Effector memory CD4-positive, alpha-beta T cell (primary cell): ENCODE results near the gene MAT2B.
A peak's percentile ranks its signal among the peaks of the same experiment; 100 is the strongest.

Source experiments
- DNase-seq, 3 donors: peaks; one replicate each; pipeline ENCODE4 v3.0.0-alpha.2; 2020
- H3K27ac ChIP-seq: 2 replicates; pipeline ENCODE4 v1.7.0; 2013; ENCODE audit warnings: mild to moderate bottlenecking, low read length, moderate library complexity; ENCODE audit not compliant: insufficient read depth, poor library complexity, severe bottlenecking
- H3K27me3 ChIP-seq: replicated peaks from 2 replicates; pipeline ENCODE4 v1.7.0; 2013; ENCODE audit warnings: mild to moderate bottlenecking, low read length; ENCODE audit not compliant: insufficient read depth, control insufficient read depth, poor library complexity, severe bottlenecking
- H3K36me3 ChIP-seq: 2 replicates; pipeline ENCODE4 v1.7.0; 2013; ENCODE audit warnings: mild to moderate bottlenecking, low read length, moderate library complexity; ENCODE audit not compliant: control insufficient read depth, insufficient read depth
- H3K4me1 ChIP-seq: 2 replicates; pipeline ENCODE4 v1.7.0; 2013; ENCODE audit warnings: low read length, mild to moderate bottlenecking; ENCODE audit not compliant: control insufficient read depth, insufficient read depth, poor library complexity, severe bottlenecking
- H3K4me3 ChIP-seq: 2 replicates; pipeline ENCODE4 v1.7.0; 2013; ENCODE audit warnings: low read length, low read depth, mild to moderate bottlenecking; ENCODE audit not compliant: insufficient read depth, poor library complexity, severe bottlenecking
- H3K9me3 ChIP-seq: 2 replicates; pipeline ENCODE4 v1.7.0; 2013; ENCODE audit warnings: mild to moderate bottlenecking, low read length, moderate library complexity; ENCODE audit not compliant: control insufficient read depth

MAT2B gene

DNA sequence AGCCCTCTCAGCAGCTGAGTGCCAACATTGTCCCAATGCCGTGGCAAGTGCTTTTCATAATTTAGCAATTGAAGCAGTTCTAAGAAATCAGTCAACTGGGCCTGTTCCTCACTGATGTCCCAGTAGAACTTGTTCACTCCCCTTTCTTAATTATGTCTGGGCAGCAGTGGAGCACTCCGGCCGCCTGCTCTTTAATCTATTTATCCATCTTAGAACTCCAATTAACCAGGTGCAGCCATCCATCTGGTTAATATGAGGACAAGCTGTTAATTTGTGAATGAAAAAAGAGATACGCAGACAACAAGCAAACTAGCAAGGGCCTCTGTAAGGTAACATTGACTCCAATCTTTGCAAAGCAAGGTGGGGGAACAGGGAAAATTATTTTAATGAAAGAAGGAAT lies 39.4 kb downstream of the MAT2B start:
- no peak for DNase-seq
- Histone ChIP-seq H3K36me3 (no peaks in the 10 kb centered on the region), H3K4me1 (peaks cover 7% of the 10 kb centered on the region), H3K9me3 (no peaks in the 10 kb centered on the region), H3K27ac (no peak overlapping the region), H3K4me3 (no peak overlapping the region), H3K27me3 (no peaks in the 10 kb centered on the region)

- H3K4me3 ChIP-seq, result no peak overlapping the region
- no peaks in the 10 kb centered on the region for H3K36me3 ChIP-seq
- peaks cover 7% of the 10 kb centered on the region for H3K4me1 ChIP-seq
- H3K27ac ChIP-seq, result no peak overlapping the region
- no peaks in the 10 kb centered on the region for H3K27me3 ChIP-seq
- H3K9me3 ChIP-seq, result no peaks in the 10 kb centered on the region
- peak in 1 of 3 donors; percentile 9 for DNase-seq
Observed at GRCh38 chr5:163548649-163549048, 43.2 kb downstream of the MAT2B start.

- H3K4me3 ChIP-seq, result no peak overlapping the region
- DNase-seq, result no peak
- no peaks in the 10 kb centered on the region for H3K27me3 ChIP-seq
- H3K9me3 ChIP-seq, result no peaks in the 10 kb centered on the region
- peaks cover 7% of the 10 kb centered on the region for H3K4me1 ChIP-seq
- no peaks in the 10 kb centered on the region for H3K36me3 ChIP-seq
- H3K27ac ChIP-seq, result no peak overlapping the region
Observed at GRCh38 chr5:163551156-163551555, 45.7 kb downstream of the MAT2B start.

GRCh38 chr5:163552536-163552935 lies 47.1 kb downstream of the MAT2B start:
- no peak overlapping the region for H3K27ac ChIP-seq
- no peak for DNase-seq
- no peak overlapping the region for H3K4me3 ChIP-seq

GRCh38 chr5:163561339-163561738 lies 55.9 kb downstream of the MAT2B start:
- H3K4me3 ChIP-seq, result no peak overlapping the region

More at GRCh38 chr5:163552536-163552935, 47.1 kb downstream of the MAT2B start:
- peaks cover 7% of the 10 kb centered on the region for H3K4me1 ChIP-seq
- H3K36me3 ChIP-seq, result no peaks in the 10 kb centered on the region
- H3K9me3 ChIP-seq, result no peaks in the 10 kb centered on the region
- no peaks in the 10 kb centered on the region for H3K27me3 ChIP-seq

GRCh38 chr5:163562071-163562470 lies 56.7 kb downstream of the MAT2B start:
- H3K36me3 ChIP-seq, result no peaks in the 10 kb centered on the region
- no peak overlapping the region for H3K27ac ChIP-seq
- H3K27me3 ChIP-seq, result peaks cover 16% of the 10 kb centered on the region

More at GRCh38 chr5:163561339-163561738, 55.9 kb downstream of the MAT2B start:
- Histone ChIP-seq H3K27me3 (peaks cover 12% of the 10 kb centered on the region), H3K4me1 (peaks cover 12% of the 10 kb centered on the region), H3K9me3 (no peaks in the 10 kb centered on the region), H3K27ac (no peak overlapping the region), H3K36me3 (no peaks in the 10 kb centered on the region)
- DNase-seq, result no peak

GRCh38 chr5:163563112-163563511 lies 57.7 kb downstream of the MAT2B start:
- Histone ChIP-seq H3K4me1 (peaks cover 16% of the 10 kb centered on the region), H3K36me3 (no peaks in the 10 kb centered on the region), H3K27me3 (peaks cover 18% of the 10 kb centered on the region), H3K27ac (no peak overlapping the region), H3K9me3 (no peaks in the 10 kb centered on the region), H3K4me3 (no peak overlapping the region)
- no peak for DNase-seq

More at GRCh38 chr5:163562071-163562470, 56.7 kb downstream of the MAT2B start:
- Histone ChIP-seq H3K4me1 (peaks cover 16% of the 10 kb centered on the region), H3K4me3 (no peak overlapping the region), H3K9me3 (no peaks in the 10 kb centered on the region)
- no peak for DNase-seq

DNA sequence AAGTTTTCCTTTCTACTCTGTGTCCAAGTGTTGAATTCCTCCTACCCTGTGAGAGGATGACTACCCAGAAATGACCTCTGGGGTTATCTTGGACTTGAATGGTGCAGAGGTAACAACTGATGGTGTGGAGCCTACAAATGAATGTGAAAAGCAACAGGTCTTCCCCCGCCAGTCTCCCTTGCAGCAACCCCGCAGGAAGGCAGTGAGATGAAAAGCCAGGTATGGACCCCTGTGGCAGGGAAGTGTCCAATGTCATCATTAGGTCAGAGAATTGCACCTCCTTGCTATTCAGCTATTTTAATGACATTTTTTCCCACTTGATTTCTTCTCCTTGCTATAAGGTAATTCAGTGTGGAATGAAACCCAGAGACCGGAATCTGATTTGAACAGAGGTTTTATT lies 58.5 kb downstream of the MAT2B start:
- H3K27me3 ChIP-seq, result peaks cover 20% of the 10 kb centered on the region
- H3K4me1 ChIP-seq, result peaks cover 16% of the 10 kb centered on the region
- no peaks in the 10 kb centered on the region for H3K36me3 ChIP-seq
- no peak for DNase-seq
- no peaks in the 10 kb centered on the region for H3K9me3 ChIP-seq
- no peak overlapping the region for H3K4me3 ChIP-seq
- no peak overlapping the region for H3K27ac ChIP-seq

DNA sequence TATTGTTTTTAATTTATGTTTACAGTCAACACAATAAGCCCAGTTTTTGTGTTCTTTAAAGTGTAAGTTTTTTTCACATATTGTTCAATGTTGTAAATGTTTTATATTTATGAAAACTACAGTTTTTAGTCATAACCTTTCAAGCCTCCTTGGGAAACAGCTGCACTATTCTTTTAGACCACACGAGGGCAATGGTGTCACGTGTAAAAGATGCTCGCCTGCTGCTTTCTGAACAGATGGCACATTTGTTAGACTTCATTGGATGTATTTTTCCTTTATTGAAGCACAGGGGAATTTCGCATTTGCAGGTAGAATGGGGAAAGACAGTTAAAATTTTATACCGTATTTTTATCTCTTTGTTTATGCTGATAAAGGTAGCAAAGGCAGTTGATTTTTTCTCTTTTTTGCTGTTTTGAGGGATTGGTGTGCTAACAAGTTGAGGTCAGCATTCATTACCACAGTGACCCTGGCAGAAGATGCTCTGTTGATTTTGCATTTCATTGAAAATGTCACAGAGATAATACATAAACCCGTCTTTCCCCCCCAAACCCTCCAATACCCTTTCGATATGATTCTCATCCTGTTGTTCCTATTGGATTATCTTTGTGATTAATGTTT lies 59.0 kb downstream of the MAT2B start:
- Histone ChIP-seq H3K4me1 (peaks cover 16% of the 10 kb centered on the region), H3K4me3 (no peak overlapping the region), H3K27me3 (peaks cover 20% of the 10 kb centered on the region), H3K36me3 (no peaks in the 10 kb centered on the region), H3K9me3 (no peaks in the 10 kb centered on the region), H3K27ac (no peak overlapping the region)
- peak; percentile 11 to 29 (median 11) for DNase-seq

DNA sequence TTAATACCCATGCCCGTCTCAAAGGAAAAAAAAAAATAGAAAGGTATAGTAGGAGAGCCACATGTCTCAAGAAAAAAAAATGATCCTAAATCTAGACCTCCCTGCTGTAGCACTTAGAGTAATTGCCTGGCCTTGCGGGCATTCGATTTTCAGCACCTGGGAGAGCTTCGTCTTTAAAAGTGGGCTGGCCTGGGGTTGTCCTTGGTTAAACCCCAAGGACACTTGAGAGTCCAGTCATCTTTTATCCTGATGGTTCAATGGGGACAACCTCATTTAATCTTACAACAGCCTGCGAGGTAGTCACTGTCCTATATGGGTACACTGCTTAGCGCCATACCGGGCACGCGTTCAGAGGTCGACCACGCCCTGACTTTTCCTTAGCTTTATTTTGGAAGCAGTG lies 60.1 kb downstream of the MAT2B start:
- DNase-seq, result no peak
- Histone ChIP-seq H3K36me3 (no peaks in the 10 kb centered on the region), H3K9me3 (no peaks in the 10 kb centered on the region), H3K4me3 (peak overlapping the region; percentile 43), H3K4me1 (peaks cover 16% of the 10 kb centered on the region), H3K27ac (no peak overlapping the region), H3K27me3 (peaks cover 20% of the 10 kb centered on the region)
